ENCODE results near the gene ASS1.

DNA sequence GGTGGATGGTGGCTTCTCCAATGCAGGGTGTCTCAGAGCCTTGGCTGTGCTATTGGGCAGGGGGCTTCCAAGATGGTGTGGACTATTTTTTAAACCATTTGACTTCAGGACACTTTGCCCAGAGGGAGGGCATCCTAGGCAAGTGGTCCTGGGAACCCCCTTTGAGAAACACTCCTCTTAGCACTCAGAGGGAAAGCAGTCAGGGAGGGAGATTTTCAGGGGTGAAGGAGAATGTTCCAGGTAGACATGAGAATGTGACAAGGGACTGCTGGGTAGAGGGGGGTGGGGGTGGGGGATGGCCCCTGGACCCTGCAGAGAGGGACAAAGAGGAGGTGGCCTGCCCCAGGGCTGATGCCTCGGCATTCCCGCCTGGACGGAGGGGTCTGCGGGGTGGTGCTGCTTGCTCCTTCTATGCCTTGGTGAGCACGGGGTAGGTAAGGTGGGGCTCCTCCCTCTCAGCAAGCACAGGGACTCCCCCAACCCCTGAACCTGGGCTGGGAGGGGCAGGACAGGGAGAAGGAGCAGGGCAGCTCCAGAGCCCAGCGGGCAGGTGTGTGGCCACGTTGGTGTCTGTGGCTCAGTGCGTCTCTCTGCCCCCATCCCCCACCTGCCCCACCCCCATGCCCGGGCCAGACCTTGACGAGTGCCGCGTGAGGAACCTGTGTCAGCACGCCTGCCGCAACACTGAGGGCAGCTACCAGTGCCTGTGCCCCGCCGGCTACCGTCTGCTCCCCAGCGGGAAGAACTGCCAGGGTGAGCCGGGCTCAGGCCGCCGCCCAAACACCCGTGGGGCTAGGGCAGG is 13.8 kb upstream of the ASS1 start:
- TF ChIP-seq POLR2A (IDR thresholded peaks at IDR 0.05; ENCODE audit: low read length) = no peak
- TF ChIP-seq GATA1 (IDR thresholded peaks at IDR 0.05; ENCODE audit: low read depth, low read length) = no peak
